MCF 10A (cell line): ENCODE results near the gene NPDC1. TPM values are rescaled to one million over a fixed set of nuclear protein-coding genes. Genes with fewer than 3 reads are reported as not detected.

Source experiments
- Bru-seq: library from RNA; stranded (reverse); fragments of 400-500 nt; gene quantifications from one replicate; lab custom pipeline; 2021; lab: Mats Ljungman, UMichigan
- BruChase-seq, 2 experiments: library from RNA; stranded (reverse); fragments of 400-500 nt; gene quantifications; one replicate each; lab custom pipeline; 2021; lab: Mats Ljungman, UMichigan
- BruUV-seq: library from RNA; stranded (reverse); fragments of 400-500 nt; replicated peaks from 2 replicates; lab custom pipeline; 2021; lab: Mats Ljungman, UMichigan
- CTCF ChIA-PET: fragments of 300-600 bp; sonication (Branson Sonifier 250); formaldehyde crosslinking; extraction: SDS; loops from one replicate; lab custom pipeline; 2021; ENCODE audit warnings: antibody characterized with exemption, inconsistent platforms; lab: Yijun Ruan, JAX
- POLR2A ChIA-PET: fragments of 300-600, 350-650 bp; sonication (Branson Sonifier 250); formaldehyde crosslinking; extraction: SDS; loops from one replicate; lab custom pipeline; 2020; ENCODE audit warnings: antibody characterized with exemption, inconsistent platforms; lab: Yijun Ruan, JAX
- DNase-seq: peaks from one replicate; pipeline ENCODE4 v3.0.0-alpha.2; 2018; ENCODE audit not compliant: unreplicated experiment
- H3K27ac Mint-ChIP-seq: one replicate; pipeline ENCODE4 v1.8.0; 2022; ENCODE audit warnings: mild to moderate bottlenecking, low read depth, mixed read lengths; ENCODE audit not compliant: unreplicated experiment
- H3K27me3 Mint-ChIP-seq: one replicate; pipeline ENCODE4 v1.8.0; 2022; ENCODE audit warnings: mixed read lengths; ENCODE audit not compliant: insufficient read depth, unreplicated experiment
- H3K36me3 Mint-ChIP-seq: one replicate; pipeline ENCODE4 v1.8.0; 2022; ENCODE audit warnings: mild to moderate bottlenecking, moderate library complexity, mixed read lengths; ENCODE audit not compliant: insufficient read depth, unreplicated experiment
- H3K4me1 Mint-ChIP-seq: one replicate; pipeline ENCODE4 v1.8.0; 2022; ENCODE audit warnings: mixed read lengths; ENCODE audit not compliant: insufficient read depth, unreplicated experiment
- H3K4me3 Mint-ChIP-seq: one replicate; pipeline ENCODE4 v1.8.0; 2022; ENCODE audit warnings: mild to moderate bottlenecking, moderate library complexity, mixed read lengths; ENCODE audit not compliant: unreplicated experiment
- H3K9me3 Mint-ChIP-seq: one replicate; pipeline ENCODE4 v1.8.0; 2022; ENCODE audit warnings: mixed read lengths; ENCODE audit not compliant: unreplicated experiment
- intact Hi-C: fragments of 100-400 bp; cut with micrococcal nuclease; formaldehyde crosslinking; loops from 2 replicates; pipeline ENCODE4 v1.14.1; 2022
- long read RNA-seq: library from polyadenylated mRNA; stranded (forward); transcript quantifications from one replicate; pipeline ENCODE4 v2.0.0, GENCODE V29; 2022
- total RNA-seq: library from RNA; stranded (reverse); gene quantifications from 2 replicates; pipeline ENCODE4 v1.2.3, GENCODE V29; 2022
- TF ChIP-seq, protein P1 (sequence below): fragments of 200-600 bp; IDR thresholded peaks from one replicate; pipeline ENCODE4 v1.8.0; 2022; ENCODE audit warnings: antibody characterized with exemption, mild to moderate bottlenecking; ENCODE audit not compliant: unreplicated experiment

The NPDC1 gene, protein sequence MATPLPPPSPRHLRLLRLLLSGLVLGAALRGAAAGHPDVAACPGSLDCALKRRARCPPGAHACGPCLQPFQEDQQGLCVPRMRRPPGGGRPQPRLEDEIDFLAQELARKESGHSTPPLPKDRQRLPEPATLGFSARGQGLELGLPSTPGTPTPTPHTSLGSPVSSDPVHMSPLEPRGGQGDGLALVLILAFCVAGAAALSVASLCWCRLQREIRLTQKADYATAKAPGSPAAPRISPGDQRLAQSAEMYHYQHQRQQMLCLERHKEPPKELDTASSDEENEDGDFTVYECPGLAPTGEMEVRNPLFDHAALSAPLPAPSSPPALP
- total RNA-seq (161 and 171 TPM in 2 replicates), Bru-seq, nascent RNA (percentile 69 among the genes with signal in this experiment), BruChase-seq, experiment 1, labeled RNA remaining after a 6-hour chase (percentile 91 among the genes with signal in this experiment), BruChase-seq, experiment 2, labeled RNA remaining after a 2-hour chase (percentile 79 among the genes with signal in this experiment)
- long read RNA-seq, transcript NPDC1-202 (9 exons, 1,494 nt) = major isoform, 143 of 191 reads
- long read RNA-seq, transcript NPDC1-201 (8 exons, 2,187 nt) = minor isoform, 13 of 191 reads
- long read RNA-seq, partial matches to known transcripts = 17 of 191 reads
- long read RNA-seq, other reads (novel, unspliced or antisense) = 16 of 191 reads

DNA sequence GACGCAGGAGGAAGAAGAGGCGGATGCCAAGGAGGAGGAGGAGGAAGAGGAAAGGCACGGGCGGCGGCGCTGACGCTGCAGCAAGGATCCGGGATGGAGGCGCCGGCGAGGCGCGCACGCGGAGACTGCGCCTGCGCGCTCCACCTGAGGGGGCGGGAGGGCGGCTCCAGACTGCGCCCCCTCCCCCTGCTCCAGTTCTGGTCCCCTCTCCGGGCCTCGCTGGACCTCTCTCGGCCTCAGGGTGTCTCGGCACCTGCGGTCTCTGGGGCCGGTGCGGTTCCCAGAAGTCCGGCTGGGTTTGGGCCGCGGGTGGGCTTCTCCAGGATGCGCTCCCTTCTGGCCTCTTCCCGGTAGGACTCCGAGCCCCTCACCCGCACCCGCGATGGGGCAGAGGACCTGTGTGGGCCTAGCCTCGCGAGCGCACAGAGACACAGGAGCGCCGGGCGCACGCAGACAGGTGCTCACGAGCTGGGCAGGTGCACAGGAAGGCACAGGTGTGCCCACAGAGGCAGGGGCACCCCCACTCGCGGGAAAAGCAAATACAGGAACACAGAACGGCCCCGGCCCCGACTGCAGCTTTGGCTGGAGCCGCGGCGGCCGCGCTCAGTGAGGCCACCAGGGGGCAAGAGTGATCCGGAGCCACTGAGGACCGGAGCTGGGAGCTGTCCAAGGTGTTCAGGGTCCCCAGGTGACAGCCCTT is at the start of gene NPDC1:
Gene NPDC1 (minus strand): TSS at position 90 of the 700 bp plus-strand sequence. CDS start 188 bp downstream, outside the sequence.
- TF ChIP-seq, protein P1, sequence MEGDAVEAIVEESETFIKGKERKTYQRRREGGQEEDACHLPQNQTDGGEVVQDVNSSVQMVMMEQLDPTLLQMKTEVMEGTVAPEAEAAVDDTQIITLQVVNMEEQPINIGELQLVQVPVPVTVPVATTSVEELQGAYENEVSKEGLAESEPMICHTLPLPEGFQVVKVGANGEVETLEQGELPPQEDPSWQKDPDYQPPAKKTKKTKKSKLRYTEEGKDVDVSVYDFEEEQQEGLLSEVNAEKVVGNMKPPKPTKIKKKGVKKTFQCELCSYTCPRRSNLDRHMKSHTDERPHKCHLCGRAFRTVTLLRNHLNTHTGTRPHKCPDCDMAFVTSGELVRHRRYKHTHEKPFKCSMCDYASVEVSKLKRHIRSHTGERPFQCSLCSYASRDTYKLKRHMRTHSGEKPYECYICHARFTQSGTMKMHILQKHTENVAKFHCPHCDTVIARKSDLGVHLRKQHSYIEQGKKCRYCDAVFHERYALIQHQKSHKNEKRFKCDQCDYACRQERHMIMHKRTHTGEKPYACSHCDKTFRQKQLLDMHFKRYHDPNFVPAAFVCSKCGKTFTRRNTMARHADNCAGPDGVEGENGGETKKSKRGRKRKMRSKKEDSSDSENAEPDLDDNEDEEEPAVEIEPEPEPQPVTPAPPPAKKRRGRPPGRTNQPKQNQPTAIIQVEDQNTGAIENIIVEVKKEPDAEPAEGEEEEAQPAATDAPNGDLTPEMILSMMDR = peak; percentile 87
- H3K36me3 Mint-ChIP-seq = peaks cover 6% of the 10 kb centered on the region
- intact Hi-C loops = loop anchor here (1.0 to 10.0 kb wide), 2 partner anchors 18 to 179 kb away; partner anchors contain the start of genes CYSRT1, RNF208 and RNF224
- ChIA-PET CTCF (interaction anchor here (0.6 to 4.5 kb wide), 29 partner anchors 9 to 849 kb away, joined by 3 to 170 read pairs (median 4); partner anchors contain the start of genes FUT7, MAN1B1, RNF224 and SAPCD2), POLR2A (interaction anchor here (0.8 to 2.0 kb wide), 10 partner anchors 10 to 42 kb away, joined by 3 to 19 read pairs (median 4); partner anchors contain the start of genes ABCA2, MAN1B1 and SAPCD2)
- H3K27me3 Mint-ChIP-seq = no peaks in the 10 kb centered on the region
- H3K9me3 Mint-ChIP-seq = no peaks in the 10 kb centered on the region
- no peaks in the 10 kb centered on the region for H3K4me1 Mint-ChIP-seq
- no TSS peak for BruUV-seq
- H3K27ac Mint-ChIP-seq = no peak within 1 kb of the TSS
- DNase-seq = peak; percentile 82
- H3K4me3 Mint-ChIP-seq = peak within 1 kb of the TSS; percentile 74

GRCh38 chr9:137089232-137089947 is 43.4 kb upstream of the NPDC1 start:
- no TSS peak for BruUV-seq
- peaks cover 53% of the 10 kb centered on the region for H3K36me3 Mint-ChIP-seq
- H3K4me1 Mint-ChIP-seq = peaks cover 25% of the 10 kb centered on the region
- no peak overlapping the region for H3K4me3 Mint-ChIP-seq
- ChIA-PET CTCF (interaction anchor here (1.3 to 3.3 kb wide), 3 partner anchors 17 to 298 kb away, joined by 5 to 13 read pairs (median 6); partner anchors contain the start of gene TMEM141), POLR2A (interaction anchor here (0.6 to 1.3 kb wide), 2 partner anchors 136 to 680 kb away, joined by 3 to 6 read pairs; partner anchors contain the start of gene CYSRT1)
- no peak for DNase-seq
- no peaks in the 10 kb centered on the region for H3K27me3 Mint-ChIP-seq
- TF ChIP-seq, protein P1 = no peak
- intact Hi-C loops = no loop called here
- H3K9me3 Mint-ChIP-seq = no peaks in the 10 kb centered on the region
- peak overlapping the region; percentile 88 for H3K27ac Mint-ChIP-seq

DNA sequence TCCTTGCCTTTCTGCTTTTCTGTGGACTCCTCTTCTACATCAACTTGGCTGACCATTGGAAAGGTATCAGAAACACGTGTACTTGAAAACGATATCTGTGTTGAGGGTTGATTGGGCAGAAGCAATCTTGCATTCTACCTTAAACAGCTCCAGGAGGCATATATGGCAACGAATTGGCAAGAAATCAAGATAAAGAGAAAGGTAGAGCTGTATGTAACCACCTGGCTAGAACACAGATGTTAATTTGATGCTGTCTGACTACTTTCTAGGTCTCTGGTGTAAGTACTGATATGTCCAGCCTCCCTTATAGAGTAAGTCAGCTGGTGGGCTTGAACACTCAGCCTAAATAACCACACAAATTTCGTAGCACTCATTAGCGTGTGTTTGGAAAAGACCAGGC is 42.1 kb upstream of the NPDC1 start:
- Mint-ChIP-seq H3K4me3 (peak overlapping the region; percentile 90), H3K27ac (no peak overlapping the region), H3K4me1 (peaks cover 35% of the 10 kb centered on the region), H3K27me3 (no peaks in the 10 kb centered on the region), H3K9me3 (no peaks in the 10 kb centered on the region), H3K36me3 (peaks cover 40% of the 10 kb centered on the region)
- DNase-seq = no peak
- TF ChIP-seq, protein P1 = no peak
- TSS peak; percentile 23 for BruUV-seq
- ChIA-PET CTCF (interaction anchor here (1.0 to 3.3 kb wide), 4 partner anchors 25 to 297 kb away, joined by 3 to 13 read pairs (median 9); partner anchors contain the start of gene TMEM141), POLR2A (interaction anchor here (0.9 to 2.6 kb wide), 5 partner anchors 26 to 138 kb away, joined by 3 to 18 read pairs (median 6); partner anchors contain the start of genes CYSRT1 and DPP7)
- intact Hi-C loops = no loop called here
